ENCODE results near the gene AGBL1. TPM values are rescaled to one million over a fixed set of nuclear protein-coding genes. Genes with fewer than 3 reads are reported as not detected.

AGBL1 gene
- total RNA-seq, 1 experiment from 2014 or later: not detected

DNA sequence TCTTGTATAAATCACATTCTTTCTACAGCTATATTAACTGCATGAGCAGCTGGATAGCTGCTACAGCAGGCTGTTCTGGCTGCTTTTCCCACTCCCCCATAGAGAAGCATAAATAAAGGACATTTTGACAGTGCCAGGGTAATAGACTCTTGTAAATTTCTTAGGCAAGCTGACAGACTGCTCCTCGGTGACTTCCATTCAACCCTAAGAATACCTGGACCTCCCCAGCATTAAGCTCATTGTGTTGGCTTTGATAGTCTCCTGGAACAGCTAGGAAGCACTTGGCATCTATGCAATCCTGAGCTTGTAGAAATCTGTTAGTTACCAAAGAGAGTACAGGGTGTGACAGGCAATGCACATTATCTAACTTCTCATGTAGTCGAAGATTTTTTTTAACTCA is 475.4 kb downstream of the AGBL1 start:
- no peak overlapping the region for H3K4me2 ChIP-seq
- no peak for TF ChIP-seq EZH2 (IDR thresholded peaks at IDR 0.05; ENCODE audit: low read depth)
- TF ChIP-seq CTCF (conservative IDR thresholded peaks at IDR 0.05): no peak
- no peaks in the 10 kb centered on the region for H3K9me2 ChIP-seq (ENCODE audit: insufficient read depth)
- intact Hi-C loops (cut with micrococcal nuclease; ENCODE audit: unreplicated experiment): no loop called here
- no peaks in the 10 kb centered on the region for H3F3A ChIP-seq (ENCODE audit: insufficient read depth, low read depth)
- no peaks in the 10 kb centered on the region for H4K20me1 ChIP-seq (ENCODE audit: insufficient read depth)
- H3K79me2 ChIP-seq (ENCODE audit: low read depth): no peaks in the 10 kb centered on the region
- no peak overlapping the region for H3K4me3 ChIP-seq
- H3K27me3 ChIP-seq (ENCODE audit: insufficient read depth, low read depth): no peaks in the 10 kb centered on the region
- no TSS peak for BruUV-seq (replicated peaks)
- no peak overlapping the region for H3K27ac ChIP-seq
- DNase-seq: no peak
- no peak overlapping the region for H2AFZ ChIP-seq
- POLR2A ChIA-PET (ENCODE audit: unreplicated experiment): no interaction called here
- CTCF ChIA-PET: no interaction called here
- H3K4me1 ChIP-seq (replicated peaks; ENCODE audit: insufficient read depth): no peaks in the 10 kb centered on the region
- H3K36me3 ChIP-seq (ENCODE audit: low read depth): no peaks in the 10 kb centered on the region
- H3K9me3 ChIP-seq (ENCODE audit: insufficient read depth, low read depth): no peaks in the 10 kb centered on the region

DNA sequence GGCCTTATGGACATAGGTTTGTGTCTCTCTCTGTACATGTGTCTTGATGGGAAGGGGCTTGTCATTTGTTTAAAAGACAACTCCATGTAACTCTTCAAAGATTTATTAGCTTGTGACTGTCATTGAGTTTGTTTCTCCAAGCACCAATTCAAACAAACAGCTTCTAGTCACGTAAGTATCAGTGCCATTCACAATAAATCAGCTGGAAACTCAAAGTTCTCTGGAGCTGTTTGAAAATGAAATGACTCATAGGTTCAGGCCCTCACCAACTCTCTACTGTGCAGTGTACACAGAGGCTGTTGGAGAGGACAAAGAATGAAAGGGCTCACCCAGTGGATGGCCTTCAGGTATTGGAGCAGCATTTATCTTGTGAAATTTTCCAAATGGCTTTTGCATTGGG is 476.3 kb downstream of the AGBL1 start:
- TF ChIP-seq EZH2 (IDR thresholded peaks at IDR 0.05; ENCODE audit: low read depth) (no peak), CTCF (conservative IDR thresholded peaks at IDR 0.05) (no peak)
- Histone ChIP-seq H2AFZ (no peak overlapping the region), H3F3A (ENCODE audit: insufficient read depth, low read depth) (no peaks in the 10 kb centered on the region), H3K4me2 (no peak overlapping the region), H3K79me2 (ENCODE audit: low read depth) (no peaks in the 10 kb centered on the region), H3K36me3 (ENCODE audit: low read depth) (no peaks in the 10 kb centered on the region), H3K4me3 (no peak overlapping the region), H3K27ac (no peak overlapping the region), H3K9me3 (ENCODE audit: insufficient read depth, low read depth) (no peaks in the 10 kb centered on the region), H3K4me1 (replicated peaks; ENCODE audit: insufficient read depth) (no peaks in the 10 kb centered on the region), H3K9me2 (ENCODE audit: insufficient read depth) (no peaks in the 10 kb centered on the region), H4K20me1 (ENCODE audit: insufficient read depth) (no peaks in the 10 kb centered on the region), H3K27me3 (ENCODE audit: insufficient read depth, low read depth) (no peaks in the 10 kb centered on the region)
- intact Hi-C loops (cut with micrococcal nuclease; ENCODE audit: unreplicated experiment): no loop called here
- CTCF ChIA-PET: no interaction called here
- DNase-seq: no peak
- POLR2A ChIA-PET (ENCODE audit: unreplicated experiment): no interaction called here
- no TSS peak for BruUV-seq (replicated peaks)

- no peak overlapping the region for H2AFZ ChIP-seq
- no peak overlapping the region for H3K4me2 ChIP-seq
- H3F3A ChIP-seq (ENCODE audit: insufficient read depth, low read depth): no peaks in the 10 kb centered on the region
- POLR2A ChIA-PET (ENCODE audit: unreplicated experiment): no interaction called here
- H3K9me2 ChIP-seq (ENCODE audit: insufficient read depth): no peaks in the 10 kb centered on the region
- no peaks in the 10 kb centered on the region for H3K4me1 ChIP-seq (replicated peaks; ENCODE audit: insufficient read depth)
- CTCF ChIA-PET: no interaction called here
- TF ChIP-seq EZH2 (IDR thresholded peaks at IDR 0.05; ENCODE audit: low read depth) (no peak), CTCF (conservative IDR thresholded peaks at IDR 0.05) (no peak)
- no TSS peak for BruUV-seq (replicated peaks)
- no peaks in the 10 kb centered on the region for H3K27me3 ChIP-seq (ENCODE audit: insufficient read depth, low read depth)
- no peaks in the 10 kb centered on the region for H3K79me2 ChIP-seq (ENCODE audit: low read depth)
- no peaks in the 10 kb centered on the region for H4K20me1 ChIP-seq (ENCODE audit: insufficient read depth)
- H3K4me3 ChIP-seq: no peak overlapping the region
- DNase-seq: no peak
- intact Hi-C loops (cut with micrococcal nuclease; ENCODE audit: unreplicated experiment): no loop called here
- no peaks in the 10 kb centered on the region for H3K9me3 ChIP-seq (ENCODE audit: insufficient read depth, low read depth)
- no peak overlapping the region for H3K27ac ChIP-seq
- H3K36me3 ChIP-seq (ENCODE audit: low read depth): no peaks in the 10 kb centered on the region
Measured at GRCh38 chr15:86556396-86557017, 476.8 kb downstream of the AGBL1 start.

Data from PC-9 (cell line).